Body of pancreas (tissue), 4 donors: Measurements from ENCODE around the gene IFNA16.
"Not testable (repeated sequence)": the region's sequence is repeated elsewhere in the genome, so short reads cannot be mapped to it uniquely, and the experiment has no call there.

Source experiments
- POLR2A ChIP-seq, 3 donors: fragments of 450-650 bp; IDR thresholded peaks; one replicate each; pipeline ENCODE4 v1.6.1; 2016; ENCODE audit warnings: antibody characterized with exemption in 3 of 3, mild to moderate bottlenecking in 2 of 3
- TF ChIP-seq, protein P1 (sequence below), 7 experiments: fragments of 450-650 bp in 4 of 7; fragments of 200-600 bp in 3 of 7; sonication (generic) in 3 of 7; IDR thresholded peaks; one replicate each; pipeline ENCODE4 v1.5.1; 2016 to 2019; ENCODE audit warnings: antibody characterized with exemption in 7 of 7

DNA sequence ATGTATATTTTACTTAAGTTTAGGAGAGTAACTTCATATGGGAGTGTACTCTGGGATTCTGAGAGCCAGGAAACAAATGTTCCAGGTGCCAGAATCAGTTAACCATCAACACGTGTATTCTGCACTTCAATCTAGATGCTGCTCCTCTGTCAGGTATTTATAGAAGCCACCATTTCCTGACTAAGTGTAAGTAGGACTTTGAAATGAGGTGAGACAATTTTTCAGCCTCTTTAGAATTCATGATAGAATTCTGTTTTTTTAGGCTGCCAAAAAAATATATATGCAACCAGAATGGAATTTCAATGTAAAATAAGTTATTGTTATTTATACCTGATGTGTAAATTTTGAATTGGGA is 19.2 kb upstream of the IFNA16 start:
- TF ChIP-seq, protein P1, sequence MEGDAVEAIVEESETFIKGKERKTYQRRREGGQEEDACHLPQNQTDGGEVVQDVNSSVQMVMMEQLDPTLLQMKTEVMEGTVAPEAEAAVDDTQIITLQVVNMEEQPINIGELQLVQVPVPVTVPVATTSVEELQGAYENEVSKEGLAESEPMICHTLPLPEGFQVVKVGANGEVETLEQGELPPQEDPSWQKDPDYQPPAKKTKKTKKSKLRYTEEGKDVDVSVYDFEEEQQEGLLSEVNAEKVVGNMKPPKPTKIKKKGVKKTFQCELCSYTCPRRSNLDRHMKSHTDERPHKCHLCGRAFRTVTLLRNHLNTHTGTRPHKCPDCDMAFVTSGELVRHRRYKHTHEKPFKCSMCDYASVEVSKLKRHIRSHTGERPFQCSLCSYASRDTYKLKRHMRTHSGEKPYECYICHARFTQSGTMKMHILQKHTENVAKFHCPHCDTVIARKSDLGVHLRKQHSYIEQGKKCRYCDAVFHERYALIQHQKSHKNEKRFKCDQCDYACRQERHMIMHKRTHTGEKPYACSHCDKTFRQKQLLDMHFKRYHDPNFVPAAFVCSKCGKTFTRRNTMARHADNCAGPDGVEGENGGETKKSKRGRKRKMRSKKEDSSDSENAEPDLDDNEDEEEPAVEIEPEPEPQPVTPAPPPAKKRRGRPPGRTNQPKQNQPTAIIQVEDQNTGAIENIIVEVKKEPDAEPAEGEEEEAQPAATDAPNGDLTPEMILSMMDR (IDR thresholded peaks at IDR 0.05), result not testable (repeated sequence)
- not testable (repeated sequence) for TF ChIP-seq POLR2A (IDR thresholded peaks at IDR 0.05)
